Prostate gland (tissue), 2 donors: ENCODE results near the gene TRAF3.

Experiments
- CTCF ChIP-seq, 4 experiments: fragments of 200-600 bp in 2 of 4; fragments of 450-650 bp in 2 of 4; sonication (generic) in 2 of 4; IDR thresholded peaks; 1 replicate in 3 of 4; 2 replicates in 1 of 4; pipeline ENCODE4 v1.5.1; 2016 to 2019; ENCODE audit warnings: antibody characterized with exemption in 4 of 4, mild to moderate bottlenecking in 2 of 4, moderate library complexity in 2 of 4
- POLR2AphosphoS5 ChIP-seq: sonication (generic); formaldehyde crosslinking; IDR thresholded peaks from one replicate; pipeline ENCODE4 v1.6.1; 2017; ENCODE audit warnings: antibody characterized with exemption

- TF ChIP-seq CTCF (IDR thresholded peaks at IDR 0.05) (no peak), POLR2AphosphoS5 (no peak)
Observed at GRCh38 chr14:102760496-102761193, 16.6 kb upstream of the TRAF3 start.
